B cell (primary cell): Measurements from ENCODE around the gene ZNF835. TPM values are rescaled to one million over a fixed set of nuclear protein-coding genes. Genes with fewer than 3 reads are reported as not detected.

ENCODE experiments used
- ATAC-seq: fragments of 200-7000 bp; cut with Tn5 transposase; one replicate; pipeline ENCODE4 v1.10.0; 2021; ENCODE audit warnings: low read depth, mild to moderate bottlenecking, moderate number of reproducible peaks, moderate library complexity
- CTCF ChIA-PET: fragments of 350-600 bp; sonication (Branson Sonifier 250); formaldehyde crosslinking; loops from one replicate; lab custom pipeline; 2021; ENCODE audit warnings: antibody characterized with exemption, inconsistent platforms; lab: Charles Lee
- POLR2A ChIA-PET: fragments of 350-600 bp; sonication (Branson Sonifier 250); formaldehyde crosslinking; loops from one replicate; lab custom pipeline; 2021; ENCODE audit warnings: antibody characterized with exemption; lab: Charles Lee
- DNase-seq: peaks from one replicate; pipeline ENCODE4 v3.0.0; 2013
- H2AFZ ChIP-seq: 2 replicates; pipeline ENCODE4 v1.6.1; 2012; ENCODE audit warnings: mild to moderate bottlenecking, low read depth, low read length; ENCODE audit not compliant: insufficient read depth, poor library complexity, severe bottlenecking
- H3K27ac ChIP-seq, 2 donors: 1 replicate in 1 of 2; 2 replicates in 1 of 2; pipeline ENCODE4 v1.5.1; 2012 to 2013; ENCODE audit warnings: low read length in 2 of 2, mild to moderate bottlenecking in 2 of 2, moderate library complexity in 1 of 2
- H3K27me3 ChIP-seq, 4 experiments: fragments of 200-600 bp in 1 of 4; sonication (generic) in 1 of 4; replicated peaks in 1 of 4; 1 replicate in 2 of 4; 2 replicates in 2 of 4; pipeline versions ENCODE4 v1.6.1 to v1.7.0; 2013 to 2016; ENCODE audit warnings: low read length in 3 of 4, mild to moderate bottlenecking in 2 of 4, mixed read lengths in 1 of 4, moderate library complexity in 1 of 4; ENCODE audit not compliant: insufficient read depth in 4 of 4, control insufficient read depth in 3 of 4; ENCODE audit errors: control extremely low read depth in 1 of 4
- H3K36me3 ChIP-seq, 2 experiments: replicated peaks in 1 of 2; 1 replicate in 1 of 2; 2 replicates in 1 of 2; pipeline versions ENCODE4 v1.6.1 to v1.7.1; 2013; ENCODE audit warnings: low read length in 1 of 2; ENCODE audit not compliant: insufficient read depth in 2 of 2, control insufficient read depth in 1 of 2; ENCODE audit errors: control extremely low read depth in 1 of 2, extremely low read depth in 1 of 2
- H3K4me1 ChIP-seq, 2 donors: fragments of 200-600 bp in 1 of 2; sonication (generic) in 1 of 2; 1 replicate in 1 of 2; 2 replicates in 1 of 2; pipeline versions ENCODE4 v1.5.1 to v1.6.1; 2013 to 2017; ENCODE audit warnings: low read length in 2 of 2; ENCODE audit not compliant: control insufficient read depth in 2 of 2, insufficient read depth in 2 of 2
- H3K4me2 ChIP-seq: replicated peaks from 2 replicates; pipeline ENCODE3; 2012; ENCODE audit warnings: mild to moderate bottlenecking, low read depth, low read length; ENCODE audit not compliant: poor library complexity, severe bottlenecking
- H3K4me3 ChIP-seq, 5 experiments: fragments of 200-600 bp in 1 of 5; sonication (generic) in 1 of 5; 1 replicate in 3 of 5; 2 replicates in 2 of 5; pipeline versions ENCODE4 v1.5.1 to v1.7.0; 2011 to 2016; ENCODE audit warnings: low read length in 4 of 5, mild to moderate bottlenecking in 4 of 5, low read depth in 2 of 5, control low read depth in 1 of 5, moderate library complexity in 1 of 5; ENCODE audit not compliant: insufficient read depth in 1 of 5; ENCODE audit errors: control extremely low read depth in 1 of 5, extremely low read depth in 1 of 5
- H3K79me2 ChIP-seq: fragments of 200-600 bp; sonication (generic); one replicate; pipeline ENCODE4 v1.6.0; 2016; ENCODE audit warnings: low read length; ENCODE audit not compliant: control insufficient read depth, insufficient read depth
- H3K9ac ChIP-seq: fragments of 200-600 bp; sonication (generic); 2 replicates; pipeline ENCODE4 v1.6.1; 2017; ENCODE audit warnings: mild to moderate bottlenecking, low read length, moderate library complexity
- H3K9me3 ChIP-seq, 3 donors: one replicate each; pipeline versions ENCODE4 v1.6.1 to v1.7.1; 2013; ENCODE audit warnings: low read length in 2 of 3; ENCODE audit not compliant: control insufficient read depth in 2 of 3, insufficient read depth in 1 of 3; ENCODE audit errors: control extremely low read depth in 1 of 3
- H4K20me1 ChIP-seq: 2 replicates; pipeline ENCODE4 v1.6.0; 2012; ENCODE audit warnings: mild to moderate bottlenecking, low read length; ENCODE audit not compliant: insufficient read depth, control insufficient read depth, poor library complexity, severe bottlenecking
- H3K27ac Mint-ChIP-seq: one replicate; pipeline ENCODE4 v1.8.0; 2021; ENCODE audit warnings: mixed read lengths
- H3K27me3 Mint-ChIP-seq: one replicate; pipeline ENCODE4 v1.8.0; 2021; ENCODE audit warnings: mixed read lengths
- H3K4me1 Mint-ChIP-seq: one replicate; pipeline ENCODE4 v1.8.0; 2021; ENCODE audit warnings: mixed read lengths
- H3K4me3 Mint-ChIP-seq: one replicate; pipeline ENCODE4 v1.8.0; 2021; ENCODE audit warnings: mixed read lengths
- H3K9me3 Mint-ChIP-seq: one replicate; pipeline ENCODE4 v1.8.0; 2022; ENCODE audit warnings: mixed read lengths; ENCODE audit not compliant: insufficient read depth
- CTCF ChIP-seq: fragments of 200-600 bp; IDR thresholded peaks from one replicate; pipeline ENCODE4 v1.8.0; 2022; ENCODE audit warnings: antibody characterized with exemption, mild to moderate bottlenecking
- EZH2 ChIP-seq: IDR thresholded peaks from 2 replicates; pipeline ENCODE4 v1.6.1; 2012; ENCODE audit warnings: borderline replicate concordance, low read depth, mild to moderate bottlenecking, moderate library complexity, low read length; ENCODE audit not compliant: insufficient read depth, poor library complexity, severe bottlenecking
- WGBS: methylation state at CpG from one replicate; pipeline ENCODE4 v1.1.5; 2013; ENCODE audit warnings: missing lambda C conversion rate; ENCODE audit not compliant: insufficient coverage; 5-methylcytosine and 5-hydroxymethylcytosine counted together
- intact Hi-C: fragments of 100-400 bp; cut with micrococcal nuclease; formaldehyde crosslinking; loops from one replicate; pipeline ENCODE4 v1.10.0; 2022
- polyA plus RNA-seq: library from polyadenylated mRNA; depleted of rRNA; stranded (reverse); fragments of >200 nt; gene quantifications from 2 replicates; pipeline ENCODE4 v1.2.3, GENCODE V29; 2012
- total RNA-seq, 2 donors: library from RNA; stranded (reverse); fragments of 120-200 nt in 1 of 2; gene quantifications; 1 replicate in 1 of 2; 2 replicates in 1 of 2; pipeline versions ENCODE4 v1.2.3 to v1.2.4, GENCODE V29; 2013 to 2022

The ZNF835 gene
- total and polyA plus RNA-seq, 2 donors (not counting 1 experiment from before 2014, with no cell fraction given): 4.3 to 7.0 TPM

GRCh38 chr19:56710437-56710836, 38.9 kb upstream of the ZNF835 start:
- Histone ChIP-seq H3K36me3 (no peaks in the 10 kb centered on the region), H3K27me3 (no peaks in the 10 kb centered on the region), H3K4me3 (no peak overlapping the region), H3K9me3 (peaks cover 0 to 12% (median 2%) of the 10 kb centered on the region in 3 donors), H2AFZ (no peak overlapping the region), H3K27ac (no peak overlapping the region), H3K4me1 (no peaks in the 10 kb centered on the region), H3K4me2 (no peak overlapping the region), H3K9ac (no peak overlapping the region), H4K20me1 (no peaks in the 10 kb centered on the region), H3K79me2 (no peaks in the 10 kb centered on the region)
- TF ChIP-seq EZH2 (no peak), CTCF (no peak)
- ATAC-seq (no peak), DNase-seq (no peak)
- Mint-ChIP-seq H3K4me1 (no peaks in the 10 kb centered on the region), H3K27ac (no peak overlapping the region), H3K4me3 (no peak overlapping the region), H3K9me3 (peaks cover 5% of the 10 kb centered on the region), H3K27me3 (no peaks in the 10 kb centered on the region)
- POLR2A ChIA-PET: no interaction called here
- no CpG with 5 or more reads among the region's 1 CpG for WGBS
- CTCF ChIA-PET: no interaction called here
- intact Hi-C loops: no loop called here

- H3K27ac ChIP-seq: no peak overlapping the region
- H3K27me3 ChIP-seq: no peaks in the 10 kb centered on the region
- H3K9ac ChIP-seq: no peak overlapping the region
- Mint-ChIP-seq H3K4me1 (no peaks in the 10 kb centered on the region), H3K9me3 (peaks cover 5% of the 10 kb centered on the region), H3K27me3 (no peaks in the 10 kb centered on the region), H3K4me3 (no peak overlapping the region), H3K27ac (no peak overlapping the region)
- ATAC-seq (no peak), DNase-seq (no peak)
- H3K4me3 ChIP-seq: no peak overlapping the region
- no peaks in the 10 kb centered on the region for H3K79me2 ChIP-seq
- ChIA-PET CTCF (no interaction called here), POLR2A (no interaction called here)
- no peaks in the 10 kb centered on the region for H3K36me3 ChIP-seq
- no peaks in the 10 kb centered on the region for H3K4me1 ChIP-seq
- peaks cover 0 to 9% (median 2%) of the 10 kb centered on the region in 3 donors for H3K9me3 ChIP-seq
- H4K20me1 ChIP-seq: no peaks in the 10 kb centered on the region
- intact Hi-C loops: no loop called here
- H2AFZ ChIP-seq: no peak overlapping the region
- WGBS: 83% methylated on average over 1 of the region's 3 CpGs
- H3K4me2 ChIP-seq: no peak overlapping the region
- TF ChIP-seq EZH2 (no peak), CTCF (no peak)
Observed at GRCh38 chr19:56707821-56708220, 36.3 kb upstream of the ZNF835 start.
